ENCODE measurements around the gene PDGFRB. TPM values are rescaled to one million over a fixed set of nuclear protein-coding genes. Genes with fewer than 3 reads are reported as not detected.

PDGFRB gene
- polyA plus RNA-seq, 3 donors = 0.04 to 0.99 (median 0.20) TPM

DNA sequence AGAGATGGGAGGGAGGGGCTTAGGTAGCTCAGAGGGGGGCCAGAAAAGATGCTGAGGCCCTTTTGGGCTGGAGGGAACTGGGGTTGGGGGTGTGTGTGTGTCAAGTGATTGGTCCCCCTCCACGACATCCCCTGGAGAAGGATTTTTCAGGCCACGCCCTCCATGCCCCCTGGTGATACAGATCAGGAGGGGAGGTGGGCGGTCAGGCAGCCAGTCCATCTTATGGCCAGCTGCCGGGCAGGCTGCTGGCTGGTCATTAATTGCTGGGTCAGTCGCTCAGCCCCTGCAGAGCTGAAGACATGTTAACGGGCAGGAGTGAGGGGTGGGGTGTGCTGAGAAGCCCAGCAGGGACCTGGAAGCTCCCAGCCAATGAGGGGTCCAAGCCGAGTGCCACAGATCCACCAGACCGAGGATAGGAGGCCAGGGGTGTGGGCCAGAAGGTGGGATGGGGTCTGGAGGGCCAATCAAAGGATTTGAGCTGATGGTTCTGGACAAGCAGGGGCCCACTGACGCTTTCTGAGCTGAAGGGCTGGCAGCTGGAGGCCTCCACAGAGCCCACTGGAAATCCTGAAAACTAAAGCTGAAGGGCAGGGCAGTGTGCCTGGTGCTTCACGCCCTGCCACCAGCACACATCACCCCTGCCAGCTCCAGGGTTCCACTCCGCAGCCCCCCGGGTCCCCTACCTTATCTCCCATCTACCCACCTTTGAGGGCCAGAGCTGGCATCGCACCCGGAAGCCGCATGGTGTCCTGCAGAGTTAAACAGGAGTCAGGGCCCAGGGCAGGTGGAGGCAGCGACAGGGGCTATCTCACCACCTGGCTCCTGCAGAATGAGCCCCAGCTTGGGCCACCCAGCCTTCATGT is 19.1 kb downstream of the PDGFRB start:
- 86% methylated on average over 15 of the region's 16 CpGs for WGBS (ENCODE audit: insufficient coverage)
- no peaks in the 10 kb centered on the region for H3K79me2 ChIP-seq (ENCODE audit: insufficient read depth, low read length)
- intact Hi-C loops (cut with micrococcal nuclease) = loop anchor here in 1 of 2 donors (10.0 kb wide), 1 partner anchor 208 kb away; no protein-coding TSS in a partner anchor
- H3K4me1 Mint-ChIP-seq = peaks cover 16% of the 10 kb centered on the region
- H3K4me3 ChIP-seq (replicated peaks in 1 of 3; ENCODE audit: low read depth in 2 of 3, low read length in 3 of 3) = no peak overlapping the region
- H2AFZ ChIP-seq (ENCODE audit: insufficient read depth, low read depth, low read length, poor library complexity, severe bottlenecking) = no peak overlapping the region
- H4K20me1 ChIP-seq (ENCODE audit: insufficient read depth, low read length) = no peaks in the 10 kb centered on the region
- H3K4me3 Mint-ChIP-seq = no peak overlapping the region
- no peaks in the 10 kb centered on the region for H3K27me3 ChIP-seq (ENCODE audit: control insufficient read depth in 2 of 2, insufficient read depth in 2 of 2, low read length in 2 of 2)
- H3K4me1 ChIP-seq (ENCODE audit: control insufficient read depth in 1 of 2, insufficient read depth in 2 of 2, low read length in 2 of 2) = peaks cover 12 to 14% of the 10 kb centered on the region in 2 donors
- peaks cover 2 to 8% (median 7%) of the 10 kb centered on the region in 3 donors for H3K27me3 Mint-ChIP-seq (ENCODE audit: low read depth in 3 of 3)
- H3K4me2 ChIP-seq (replicated peaks; ENCODE audit: extremely low read depth, low read length, poor library complexity, severe bottlenecking) = no peak overlapping the region
- H3K9ac ChIP-seq (ENCODE audit: insufficient read depth, low read length, poor library complexity, severe bottlenecking) = no peak overlapping the region
- H3K9me3 Mint-ChIP-seq = no peaks in the 10 kb centered on the region
- no peaks in the 10 kb centered on the region for H3K36me3 ChIP-seq (replicated peaks in 1 of 2; ENCODE audit: control insufficient read depth in 1 of 2, insufficient read depth in 2 of 2, low read length in 2 of 2)
- H3K36me3 Mint-ChIP-seq = peaks cover 0 to 1% of the 10 kb centered on the region in 2 donors
- DNase-seq = no peak
- H3K9me3 ChIP-seq (replicated peaks in 1 of 2; ENCODE audit: control insufficient read depth in 1 of 2, insufficient read depth in 1 of 2, low read length in 2 of 2) = no peaks in the 10 kb centered on the region
- peak overlapping the region in 2 of 7 donors; percentile 15 to 64 for H3K27ac Mint-ChIP-seq
- no peak overlapping the region for H3K27ac ChIP-seq (ENCODE audit: low read depth in 1 of 2, low read length in 2 of 2)
- TF ChIP-seq, protein P1, sequence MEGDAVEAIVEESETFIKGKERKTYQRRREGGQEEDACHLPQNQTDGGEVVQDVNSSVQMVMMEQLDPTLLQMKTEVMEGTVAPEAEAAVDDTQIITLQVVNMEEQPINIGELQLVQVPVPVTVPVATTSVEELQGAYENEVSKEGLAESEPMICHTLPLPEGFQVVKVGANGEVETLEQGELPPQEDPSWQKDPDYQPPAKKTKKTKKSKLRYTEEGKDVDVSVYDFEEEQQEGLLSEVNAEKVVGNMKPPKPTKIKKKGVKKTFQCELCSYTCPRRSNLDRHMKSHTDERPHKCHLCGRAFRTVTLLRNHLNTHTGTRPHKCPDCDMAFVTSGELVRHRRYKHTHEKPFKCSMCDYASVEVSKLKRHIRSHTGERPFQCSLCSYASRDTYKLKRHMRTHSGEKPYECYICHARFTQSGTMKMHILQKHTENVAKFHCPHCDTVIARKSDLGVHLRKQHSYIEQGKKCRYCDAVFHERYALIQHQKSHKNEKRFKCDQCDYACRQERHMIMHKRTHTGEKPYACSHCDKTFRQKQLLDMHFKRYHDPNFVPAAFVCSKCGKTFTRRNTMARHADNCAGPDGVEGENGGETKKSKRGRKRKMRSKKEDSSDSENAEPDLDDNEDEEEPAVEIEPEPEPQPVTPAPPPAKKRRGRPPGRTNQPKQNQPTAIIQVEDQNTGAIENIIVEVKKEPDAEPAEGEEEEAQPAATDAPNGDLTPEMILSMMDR (IDR thresholded peaks at IDR 0.05) = no peak

GRCh38 chr5:150135557-150136304 is 19.9 kb downstream of the PDGFRB start:
- no peak for DNase-seq
- Histone ChIP-seq H3K9me3 (replicated peaks in 1 of 2; ENCODE audit: control insufficient read depth in 1 of 2, insufficient read depth in 1 of 2, low read length in 2 of 2) (no peaks in the 10 kb centered on the region), H3K4me2 (replicated peaks; ENCODE audit: extremely low read depth, low read length, poor library complexity, severe bottlenecking) (no peak overlapping the region), H3K36me3 (replicated peaks in 1 of 2; ENCODE audit: control insufficient read depth in 1 of 2, insufficient read depth in 2 of 2, low read length in 2 of 2) (no peaks in the 10 kb centered on the region), H3K9ac (ENCODE audit: insufficient read depth, low read length, poor library complexity, severe bottlenecking) (no peak overlapping the region), H2AFZ (ENCODE audit: insufficient read depth, low read depth, low read length, poor library complexity, severe bottlenecking) (no peak overlapping the region), H3K79me2 (ENCODE audit: insufficient read depth, low read length) (no peaks in the 10 kb centered on the region), H3K4me1 (ENCODE audit: control insufficient read depth in 1 of 2, insufficient read depth in 2 of 2, low read length in 2 of 2) (peaks cover 14 to 19% of the 10 kb centered on the region in 2 donors), H3K27ac (ENCODE audit: low read depth in 1 of 2, low read length in 2 of 2) (no peak overlapping the region), H4K20me1 (ENCODE audit: insufficient read depth, low read length) (no peaks in the 10 kb centered on the region), H3K4me3 (replicated peaks in 1 of 3; ENCODE audit: low read depth in 2 of 3, low read length in 3 of 3) (no peak overlapping the region), H3K27me3 (ENCODE audit: control insufficient read depth in 2 of 2, insufficient read depth in 2 of 2, low read length in 2 of 2) (no peaks in the 10 kb centered on the region)
- H3K36me3 Mint-ChIP-seq = no peaks in the 10 kb centered on the region
- peaks cover 21% of the 10 kb centered on the region for H3K4me1 Mint-ChIP-seq
- TF ChIP-seq, protein P1 (IDR thresholded peaks at IDR 0.05) = no peak
- intact Hi-C loops (cut with micrococcal nuclease) = loop anchor here in 1 of 2 donors (10.0 kb wide), 1 partner anchor 209 kb away; no protein-coding TSS in a partner anchor
- peak overlapping the region in 3 of 7 donors; percentile 44 to 70 (median 47) for H3K27ac Mint-ChIP-seq
- peaks cover 2 to 8% (median 7%) of the 10 kb centered on the region in 3 donors for H3K27me3 Mint-ChIP-seq (ENCODE audit: low read depth in 3 of 3)
- H3K9me3 Mint-ChIP-seq = no peaks in the 10 kb centered on the region
- 93% methylated on average over 19 of the region's 21 CpGs for WGBS (ENCODE audit: insufficient coverage)
- no peak overlapping the region for H3K4me3 Mint-ChIP-seq
